Measurements from ENCODE around the gene ABCA8. TPM values are rescaled to one million over a fixed set of nuclear protein-coding genes. Genes with fewer than 3 reads are reported as not detected.

Gene ABCA8
- total RNA-seq, 4 donors from 2014 or later = 30.0 to 68.5 (median 42.8) TPM

- TF ChIP-seq CTCF (IDR thresholded peaks at IDR 0.05) (no peak), POLR2A (IDR thresholded peaks at IDR 0.05) (no peak)
- H3K4me1 ChIP-seq = no peaks in the 10 kb centered on the region
- H3K27ac ChIP-seq = no peak overlapping the region
- no peaks in the 10 kb centered on the region for H3K36me3 ChIP-seq
- intact Hi-C loops (cut with DNase I; ENCODE audit: low total_unique reads) = no loop called here
- H3K9me3 ChIP-seq = no peaks in the 10 kb centered on the region
- H3K27me3 ChIP-seq = no peaks in the 10 kb centered on the region
- no peak overlapping the region for H3K4me3 ChIP-seq
- no peak for DNase-seq
These were observed 87.3 kb downstream of the ABCA8 start for GRCh38 chr17:68867759-68868516.

DNA sequence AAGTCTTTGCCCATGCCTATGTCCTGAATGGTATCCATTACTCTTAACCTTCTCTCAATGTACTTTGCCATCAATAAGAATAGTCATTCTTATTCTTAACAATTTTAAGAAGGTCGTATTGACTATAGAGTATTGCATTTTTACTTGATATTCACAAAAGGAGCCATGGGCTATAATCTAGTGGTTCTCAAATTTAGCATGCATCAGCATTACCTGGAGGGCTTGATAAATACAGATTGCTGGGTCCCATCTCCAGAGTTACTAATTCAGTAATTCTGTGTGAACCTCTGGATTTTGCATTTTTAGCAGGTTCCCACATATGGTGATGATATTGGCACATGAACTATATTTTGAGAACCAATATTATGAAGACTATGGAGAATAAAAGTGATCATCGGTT is 89.6 kb downstream of the ABCA8 start:
- no peaks in the 10 kb centered on the region for H3K36me3 ChIP-seq
- no peak for DNase-seq
- H3K4me1 ChIP-seq = no peaks in the 10 kb centered on the region
- H3K9me3 ChIP-seq = no peaks in the 10 kb centered on the region
- H3K27me3 ChIP-seq = no peaks in the 10 kb centered on the region
- intact Hi-C loops (cut with DNase I; ENCODE audit: low total_unique reads) = no loop called here
- H3K27ac ChIP-seq = no peak overlapping the region
- TF ChIP-seq CTCF (IDR thresholded peaks at IDR 0.05) = no peak
- no peak for TF ChIP-seq POLR2A (IDR thresholded peaks at IDR 0.05)
- no peak overlapping the region for H3K4me3 ChIP-seq

- intact Hi-C loops (cut with DNase I; ENCODE audit: low total_unique reads) = no loop called here
These were observed 92.0 kb downstream of the ABCA8 start for GRCh38 chr17:68863091-68863652.

GRCh38 chr17:68861602-68862001 is 93.6 kb downstream of the ABCA8 start:
- intact Hi-C loops (cut with DNase I; ENCODE audit: low total_unique reads) = no loop called here
- H3K36me3 ChIP-seq = no peaks in the 10 kb centered on the region
- no peaks in the 10 kb centered on the region for H3K4me1 ChIP-seq
- no peak overlapping the region for H3K27ac ChIP-seq
- no peaks in the 10 kb centered on the region for H3K9me3 ChIP-seq
- H3K4me3 ChIP-seq = no peak overlapping the region
- H3K27me3 ChIP-seq = no peaks in the 10 kb centered on the region
- TF ChIP-seq POLR2A (IDR thresholded peaks at IDR 0.05) = no peak
- TF ChIP-seq CTCF (IDR thresholded peaks at IDR 0.05) = no peak
- no peak for DNase-seq

More at GRCh38 chr17:68863091-68863652, 92.0 kb downstream of the ABCA8 start:
- Histone ChIP-seq H3K27ac (no peak overlapping the region), H3K27me3 (no peaks in the 10 kb centered on the region), H3K36me3 (no peaks in the 10 kb centered on the region), H3K4me3 (no peak overlapping the region), H3K4me1 (no peaks in the 10 kb centered on the region), H3K9me3 (no peaks in the 10 kb centered on the region)
- TF ChIP-seq POLR2A (IDR thresholded peaks at IDR 0.05) = no peak
- no peak for TF ChIP-seq CTCF (IDR thresholded peaks at IDR 0.05)
- DNase-seq = no peak

DNA sequence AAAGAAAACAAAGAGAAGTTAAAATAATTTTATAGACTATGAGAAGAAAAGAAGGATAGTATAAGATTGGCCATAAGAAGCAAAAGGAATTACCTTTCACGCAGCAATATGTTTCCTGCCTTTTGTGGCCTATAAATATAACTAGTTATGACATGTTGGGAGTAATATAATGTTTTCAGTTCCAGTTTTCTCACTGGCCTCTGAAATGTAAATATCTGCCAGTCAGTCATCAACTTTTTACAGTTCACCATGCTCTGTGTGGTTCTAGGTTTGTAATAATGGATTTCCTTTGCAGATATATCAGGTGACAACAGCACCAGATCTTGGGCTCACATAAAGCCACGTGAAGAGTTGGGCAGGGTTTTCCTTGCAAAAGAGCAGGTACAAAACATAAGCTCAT is 94.3 kb downstream of the ABCA8 start:
- intact Hi-C loops (cut with DNase I; ENCODE audit: low total_unique reads) = no loop called here
- TF ChIP-seq CTCF (IDR thresholded peaks at IDR 0.05) (no peak), POLR2A (IDR thresholded peaks at IDR 0.05) (no peak)

More for the DNA sequence above, 94.3 kb downstream of the ABCA8 start:
- H3K27ac ChIP-seq = no peak overlapping the region
- H3K9me3 ChIP-seq = no peaks in the 10 kb centered on the region
- no peaks in the 10 kb centered on the region for H3K4me1 ChIP-seq
- DNase-seq = no peak
- no peaks in the 10 kb centered on the region for H3K27me3 ChIP-seq
- H3K36me3 ChIP-seq = no peaks in the 10 kb centered on the region
- no peak overlapping the region for H3K4me3 ChIP-seq
